ENCODE data around the gene CLN5. TPM values are rescaled to one million over a fixed set of nuclear protein-coding genes. Genes with fewer than 3 reads are reported as not detected.

Gene CLN5
- polyA plus RNA-seq, 1 donor (not counting 4 experiments of a cell fraction or from before 2014, with no cell fraction given) = 32.4 TPM

DNA sequence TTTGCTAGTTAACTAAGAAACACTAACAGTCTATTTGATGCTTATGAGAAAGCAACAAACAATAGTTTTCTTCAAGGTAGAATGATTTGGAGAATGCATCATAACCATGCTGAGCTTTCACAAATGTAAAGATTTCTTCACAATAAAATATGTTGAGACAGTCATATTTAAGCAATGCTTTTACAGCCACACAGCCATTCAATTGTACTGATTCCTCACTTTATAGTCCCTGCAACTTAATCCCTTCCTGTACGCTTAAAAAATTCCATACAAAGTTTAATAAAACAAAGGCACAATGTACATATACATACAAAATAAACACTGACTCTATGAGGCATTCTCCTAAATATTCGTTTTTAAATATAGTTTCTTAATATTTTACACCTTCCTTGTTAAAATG lies 48.2 kb upstream of the CLN5 start:
- Histone ChIP-seq H3K27me3 (ENCODE audit: control insufficient read depth, extremely low read depth, insufficient read depth, low read length) (no peaks in the 10 kb centered on the region), H3K79me2 (ENCODE audit: control insufficient read depth, insufficient read depth, low read length) (no peaks in the 10 kb centered on the region), H4K20me1 (ENCODE audit: control insufficient read depth, extremely low read depth, insufficient read depth, low read length) (no peaks in the 10 kb centered on the region), H3K9me1 (ENCODE audit: control insufficient read depth, extremely low read depth, insufficient read depth, low read length) (no peaks in the 10 kb centered on the region), H3K9me3 (ENCODE audit: control insufficient read depth, low read depth, low read length) (no peaks in the 10 kb centered on the region), H3K4me2 (ENCODE audit: control insufficient read depth, extremely low read depth, insufficient read depth, low read depth, low read length) (no peak overlapping the region), H3K36me3 (ENCODE audit: control insufficient read depth in 2 of 2, extremely low read depth in 1 of 2, insufficient read depth in 2 of 2, low read length in 2 of 2) (no peaks in the 10 kb centered on the region), H3K4me1 (ENCODE audit: control insufficient read depth, extremely low read depth, insufficient read depth, low read length) (peaks cover 13% of the 10 kb centered on the region), H3K27ac (ENCODE audit: control insufficient read depth, insufficient read depth, low read length) (no peak overlapping the region), H3K9ac (ENCODE audit: control insufficient read depth, extremely low read depth, insufficient read depth, low read length) (no peak overlapping the region), H2AFZ (ENCODE audit: control insufficient read depth, low read length) (no peak overlapping the region), H3K4me3 (ENCODE audit: control insufficient read depth in 2 of 3, extremely low read depth in 1 of 3, insufficient read depth in 2 of 3, low read depth in 1 of 3, low read length in 3 of 3) (no peak overlapping the region)
- dilution Hi-C loops (cut with MboI; ENCODE audit: extremely low pct_ligation_motif_present, low sequenced_read_pairs) = no loop called here
- DNase-seq (ENCODE audit: low read depth, low spot score) (no peak), FAIRE-seq (no peak)
- no peak for TF ChIP-seq EZH2 (IDR thresholded peaks at IDR 0.05; ENCODE audit: low read length)
- TF ChIP-seq, protein P1, sequence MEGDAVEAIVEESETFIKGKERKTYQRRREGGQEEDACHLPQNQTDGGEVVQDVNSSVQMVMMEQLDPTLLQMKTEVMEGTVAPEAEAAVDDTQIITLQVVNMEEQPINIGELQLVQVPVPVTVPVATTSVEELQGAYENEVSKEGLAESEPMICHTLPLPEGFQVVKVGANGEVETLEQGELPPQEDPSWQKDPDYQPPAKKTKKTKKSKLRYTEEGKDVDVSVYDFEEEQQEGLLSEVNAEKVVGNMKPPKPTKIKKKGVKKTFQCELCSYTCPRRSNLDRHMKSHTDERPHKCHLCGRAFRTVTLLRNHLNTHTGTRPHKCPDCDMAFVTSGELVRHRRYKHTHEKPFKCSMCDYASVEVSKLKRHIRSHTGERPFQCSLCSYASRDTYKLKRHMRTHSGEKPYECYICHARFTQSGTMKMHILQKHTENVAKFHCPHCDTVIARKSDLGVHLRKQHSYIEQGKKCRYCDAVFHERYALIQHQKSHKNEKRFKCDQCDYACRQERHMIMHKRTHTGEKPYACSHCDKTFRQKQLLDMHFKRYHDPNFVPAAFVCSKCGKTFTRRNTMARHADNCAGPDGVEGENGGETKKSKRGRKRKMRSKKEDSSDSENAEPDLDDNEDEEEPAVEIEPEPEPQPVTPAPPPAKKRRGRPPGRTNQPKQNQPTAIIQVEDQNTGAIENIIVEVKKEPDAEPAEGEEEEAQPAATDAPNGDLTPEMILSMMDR (optimal IDR thresholded peaks at IDR 0.05 in 1 of 3, IDR thresholded peaks at IDR 0.05 in 1 of 3, conservative IDR thresholded peaks at IDR 0.05 in 1 of 3; ENCODE audit: extremely low read depth in 1 of 3, insufficient read depth in 2 of 3, low read length in 3 of 3) = no peak

DNA sequence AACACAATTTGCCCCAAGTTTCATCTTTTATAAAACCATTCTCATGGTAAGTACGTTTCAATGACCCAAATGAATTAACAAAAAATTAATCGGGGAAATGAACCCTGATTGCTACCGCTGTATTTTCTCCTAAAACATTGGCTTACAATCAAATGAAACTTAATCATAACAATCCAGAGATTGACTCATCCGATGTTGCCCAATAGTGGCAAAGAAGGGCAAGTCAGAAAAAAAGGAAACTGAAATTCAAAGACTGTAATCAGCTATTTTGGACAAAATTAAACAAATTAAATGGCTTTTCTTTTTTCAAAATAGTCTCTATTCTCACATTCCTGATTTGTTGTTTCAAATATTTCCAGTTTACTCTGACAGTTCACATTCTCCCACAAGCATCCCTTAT lies 47.4 kb upstream of the CLN5 start:
- no peak for FAIRE-seq
- Histone ChIP-seq H3K4me2 (ENCODE audit: control insufficient read depth, extremely low read depth, insufficient read depth, low read depth, low read length) (no peak overlapping the region), H3K9me1 (ENCODE audit: control insufficient read depth, extremely low read depth, insufficient read depth, low read length) (no peaks in the 10 kb centered on the region)

More for the DNA sequence above, 47.4 kb upstream of the CLN5 start:
- Histone ChIP-seq H4K20me1 (ENCODE audit: control insufficient read depth, extremely low read depth, insufficient read depth, low read length) (no peaks in the 10 kb centered on the region), H3K4me1 (ENCODE audit: control insufficient read depth, extremely low read depth, insufficient read depth, low read length) (peaks cover 8% of the 10 kb centered on the region), H2AFZ (ENCODE audit: control insufficient read depth, low read length) (no peak overlapping the region), H3K9ac (ENCODE audit: control insufficient read depth, extremely low read depth, insufficient read depth, low read length) (no peak overlapping the region), H3K79me2 (ENCODE audit: control insufficient read depth, insufficient read depth, low read length) (no peaks in the 10 kb centered on the region), H3K4me3 (ENCODE audit: control insufficient read depth in 2 of 3, extremely low read depth in 1 of 3, insufficient read depth in 2 of 3, low read depth in 1 of 3, low read length in 3 of 3) (no peak overlapping the region), H3K27me3 (ENCODE audit: control insufficient read depth, extremely low read depth, insufficient read depth, low read length) (no peaks in the 10 kb centered on the region), H3K9me3 (ENCODE audit: control insufficient read depth, low read depth, low read length) (no peaks in the 10 kb centered on the region), H3K36me3 (ENCODE audit: control insufficient read depth in 2 of 2, extremely low read depth in 1 of 2, insufficient read depth in 2 of 2, low read length in 2 of 2) (no peaks in the 10 kb centered on the region), H3K27ac (ENCODE audit: control insufficient read depth, insufficient read depth, low read length) (peak overlapping the region; percentile 47)
- dilution Hi-C loops (cut with MboI; ENCODE audit: extremely low pct_ligation_motif_present, low sequenced_read_pairs) = no loop called here
- TF ChIP-seq, protein P1 (optimal IDR thresholded peaks at IDR 0.05 in 1 of 3, IDR thresholded peaks at IDR 0.05 in 1 of 3, conservative IDR thresholded peaks at IDR 0.05 in 1 of 3; ENCODE audit: extremely low read depth in 1 of 3, insufficient read depth in 2 of 3, low read length in 3 of 3) = no peak
- no peak for TF ChIP-seq EZH2 (IDR thresholded peaks at IDR 0.05; ENCODE audit: low read length)
- DNase-seq (ENCODE audit: low read depth, low spot score) = no peak

All from keratinocyte (primary cell).